Measurements from ENCODE around the gene ELAC2.

The ELAC2 gene

GRCh38 chr17:12994341-12995074 lies 23.3 kb downstream of the ELAC2 start:
- no peak for TF ChIP-seq CTCF (IDR thresholded peaks at IDR 0.05; ENCODE audit: control insufficient read depth, extremely low read depth, insufficient read depth)
- no peak for DNase-seq (ENCODE audit: low read depth)

GRCh38 chr17:12993631-12994030 lies 24.2 kb downstream of the ELAC2 start:
- no peak for TF ChIP-seq CTCF (IDR thresholded peaks at IDR 0.05; ENCODE audit: control insufficient read depth, extremely low read depth, insufficient read depth)
- no peak overlapping the region for H3K4me3 ChIP-seq (ENCODE audit: low read depth, low read length)
- DNase-seq (ENCODE audit: low read depth) = no peak

More at GRCh38 chr17:12994341-12995074, 23.3 kb downstream of the ELAC2 start:
- H3K4me3 ChIP-seq (ENCODE audit: low read depth, low read length) = no peak overlapping the region

- no peak for TF ChIP-seq CTCF (IDR thresholded peaks at IDR 0.05; ENCODE audit: control insufficient read depth, extremely low read depth, insufficient read depth)
- no peak overlapping the region for H3K4me3 ChIP-seq (ENCODE audit: low read depth, low read length)
- no peak for DNase-seq (ENCODE audit: low read depth)
Measured at GRCh38 chr17:12992676-12993075, 25.2 kb downstream of the ELAC2 start.

- TF ChIP-seq CTCF (IDR thresholded peaks at IDR 0.05; ENCODE audit: control insufficient read depth, extremely low read depth, insufficient read depth) = no peak
- no peak for DNase-seq (ENCODE audit: low read depth)
Measured at GRCh38 chr17:12990926-12991325, 26.9 kb downstream of the ELAC2 start.

GRCh38 chr17:12990041-12990808 lies 27.6 kb downstream of the ELAC2 start:
- no peak overlapping the region for H3K4me3 ChIP-seq (ENCODE audit: low read depth, low read length)
- DNase-seq (ENCODE audit: low read depth) = peak; percentile 89
- TF ChIP-seq CTCF (IDR thresholded peaks at IDR 0.05; ENCODE audit: control insufficient read depth, extremely low read depth, insufficient read depth) = no peak

More at GRCh38 chr17:12990926-12991325, 26.9 kb downstream of the ELAC2 start:
- H3K4me3 ChIP-seq (ENCODE audit: low read depth, low read length) = no peak overlapping the region

- no peak overlapping the region for H3K4me3 ChIP-seq (ENCODE audit: low read depth, low read length)
- TF ChIP-seq CTCF (IDR thresholded peaks at IDR 0.05; ENCODE audit: control insufficient read depth, extremely low read depth, insufficient read depth) = no peak
- DNase-seq (ENCODE audit: low read depth) = no peak
Measured at GRCh38 chr17:12987120-12987519, 30.7 kb downstream of the ELAC2 start.
